Choroid plexus epithelial cell (primary cell): ENCODE results near the gene MNAT1.

Experiments
- DNase-seq: peaks from one replicate; pipeline ENCODE4 v3.0.0-alpha.2; 2010; ENCODE audit warnings: low read depth
- H3K4me3 ChIP-seq: 2 replicates; pipeline ENCODE4 v1.5.1; 2011; ENCODE audit warnings: low read depth, mild to moderate bottlenecking, control low read depth, low read length, moderate library complexity
- CTCF ChIP-seq: conservative IDR thresholded peaks from 2 replicates; pipeline ENCODE4 v1.5.1; 2011; ENCODE audit warnings: low read depth, mild to moderate bottlenecking, control low read depth, inconsistent platforms, low read length, moderate library complexity

Gene MNAT1

GRCh38 chr14:60944204-60944603 is 209.6 kb downstream of the MNAT1 start:
- DNase-seq = peak; percentile 20

GRCh38 chr14:60945984-60946383 is 211.4 kb downstream of the MNAT1 start:
- peak; percentile 9 for DNase-seq
- no peak overlapping the region for H3K4me3 ChIP-seq
- no peak for TF ChIP-seq CTCF

More at GRCh38 chr14:60944204-60944603, 209.6 kb downstream of the MNAT1 start:
- H3K4me3 ChIP-seq = no peak overlapping the region
- no peak for TF ChIP-seq CTCF

- no peak overlapping the region for H3K4me3 ChIP-seq
- DNase-seq = no peak
- TF ChIP-seq CTCF = no peak
Observed at GRCh38 chr14:60946773-60947172, 212.2 kb downstream of the MNAT1 start.

GRCh38 chr14:60951776-60952435 is 217.3 kb downstream of the MNAT1 start:
- H3K4me3 ChIP-seq = no peak overlapping the region
- no peak for TF ChIP-seq CTCF
- peak; percentile 7 for DNase-seq

- no peak overlapping the region for H3K4me3 ChIP-seq
- no peak for DNase-seq
- TF ChIP-seq CTCF = no peak
Observed at GRCh38 chr14:60956202-60956601, 221.6 kb downstream of the MNAT1 start.

- no peak for DNase-seq
- no peak for TF ChIP-seq CTCF
- no peak overlapping the region for H3K4me3 ChIP-seq
Observed at GRCh38 chr14:60956632-60957031, 222.1 kb downstream of the MNAT1 start.

GRCh38 chr14:60958146-60958545 is 223.6 kb downstream of the MNAT1 start:
- no peak for TF ChIP-seq CTCF
- DNase-seq = peak; percentile 6
- H3K4me3 ChIP-seq = no peak overlapping the region
